Subcutaneous abdominal adipose tissue (tissue), 5 donors: ENCODE measurements around the gene DOCK9.

Source experiments
- H3K27ac ChIP-seq: one replicate; pipeline ENCODE4 v1.7.0; 2013; ENCODE audit warnings: low read depth, mild to moderate bottlenecking, inconsistent platforms, low read length, moderate library complexity
- H3K27me3 ChIP-seq, 5 donors: one replicate each; pipeline ENCODE4 v1.7.0; 2013; ENCODE audit warnings: low read length in 5 of 5, inconsistent platforms in 1 of 5; ENCODE audit not compliant: control insufficient read depth in 5 of 5, insufficient read depth in 4 of 5
- H3K36me3 ChIP-seq, 5 donors: one replicate each; pipeline ENCODE4 v1.7.0; 2013; ENCODE audit warnings: low read length in 5 of 5; ENCODE audit not compliant: control insufficient read depth in 5 of 5, insufficient read depth in 5 of 5
- H3K4me1 ChIP-seq, 5 donors: one replicate each; pipeline ENCODE4 v1.7.0; 2013; ENCODE audit warnings: low read length in 5 of 5, mild to moderate bottlenecking in 3 of 5, moderate library complexity in 1 of 5; ENCODE audit not compliant: control insufficient read depth in 5 of 5, insufficient read depth in 5 of 5
- H3K4me3 ChIP-seq, 5 donors: one replicate each; pipeline ENCODE4 v1.7.0; 2013; ENCODE audit warnings: low read length in 5 of 5, low read depth in 1 of 5
- H3K9ac ChIP-seq, 5 donors: one replicate each; pipeline ENCODE4 v1.7.0; 2013; ENCODE audit warnings: low read length in 5 of 5, mild to moderate bottlenecking in 4 of 5, moderate library complexity in 3 of 5
- H3K9me3 ChIP-seq, 5 donors: one replicate each; pipeline ENCODE4 v1.7.0; 2013; ENCODE audit warnings: low read length in 5 of 5; ENCODE audit not compliant: control insufficient read depth in 5 of 5
- donor health status: healthy.
- donor health status: healthy.
- donor health status: healthy.
- donor health status: healthy.
- donor health status: healthy.

DOCK9 gene

GRCh38 chr13:98826146-98826545, 151.7 kb downstream of the DOCK9 start:
- Histone ChIP-seq H3K9me3 (no peaks in the 10 kb centered on the region), H3K27ac (no peak overlapping the region), H3K4me1 (peaks cover 0 to 13% (median 11%) of the 10 kb centered on the region in 5 donors), H3K27me3 (no peaks in the 10 kb centered on the region), H3K4me3 (no peak overlapping the region), H3K9ac (no peak overlapping the region), H3K36me3 (peaks cover 4 to 68% (median 62%) of the 10 kb centered on the region in 5 donors)

- H3K36me3 ChIP-seq = peaks cover 4 to 63% (median 60%) of the 10 kb centered on the region in 5 donors
- peaks cover 0 to 17% (median 11%) of the 10 kb centered on the region in 5 donors for H3K4me1 ChIP-seq
- H3K4me3 ChIP-seq = no peak overlapping the region
- H3K9me3 ChIP-seq = no peaks in the 10 kb centered on the region
- no peak overlapping the region for H3K9ac ChIP-seq
- no peak overlapping the region for H3K27ac ChIP-seq
- no peaks in the 10 kb centered on the region for H3K27me3 ChIP-seq
These were observed 152.2 kb downstream of the DOCK9 start for GRCh38 chr13:98825659-98826058.

DNA sequence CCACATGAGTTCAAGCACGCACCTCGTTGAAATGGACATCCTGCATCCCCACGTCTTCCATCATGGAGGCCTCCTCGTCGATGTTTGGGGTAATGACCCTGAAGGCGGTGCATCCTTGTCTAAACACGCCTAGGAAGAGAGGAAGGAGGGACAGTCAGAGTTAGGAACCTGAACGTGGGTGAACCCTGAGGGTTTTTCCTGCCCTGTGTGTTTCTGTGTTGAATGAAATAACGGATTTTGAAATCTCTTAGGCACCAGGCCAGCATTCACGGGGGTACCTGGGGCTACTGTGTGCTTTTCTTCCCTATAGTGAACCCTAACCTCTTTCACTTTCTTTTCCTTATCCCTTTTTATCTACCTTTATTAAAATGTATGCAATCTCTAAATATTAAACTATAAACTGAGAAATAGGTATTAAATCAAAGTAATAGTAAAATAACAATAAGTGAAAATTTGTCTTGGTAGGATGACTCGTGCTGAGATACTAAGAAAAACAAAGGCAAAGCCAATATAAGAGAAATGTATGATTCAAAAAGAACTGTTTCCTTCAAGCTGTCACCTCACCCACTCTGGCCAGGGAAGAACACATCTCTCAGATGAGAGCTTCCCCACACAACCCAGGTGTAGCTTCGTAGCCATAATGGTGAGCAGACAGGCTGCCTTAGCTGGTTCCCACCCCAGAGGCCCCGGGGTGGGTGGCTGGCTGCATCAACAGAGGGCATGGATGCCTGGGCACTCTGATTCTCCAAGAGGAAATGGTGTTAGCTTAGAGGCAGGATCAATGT, 153.3 kb downstream of the DOCK9 start:
- H3K9ac ChIP-seq = no peak overlapping the region
- H3K9me3 ChIP-seq = no peaks in the 10 kb centered on the region
- H3K4me3 ChIP-seq = no peak overlapping the region
- peaks cover 0 to 17% (median 11%) of the 10 kb centered on the region in 5 donors for H3K4me1 ChIP-seq
- no peaks in the 10 kb centered on the region for H3K27me3 ChIP-seq
- H3K36me3 ChIP-seq = peaks cover 0 to 58% (median 56%) of the 10 kb centered on the region in 5 donors
- H3K27ac ChIP-seq = no peak overlapping the region

GRCh38 chr13:98823442-98823841, 154.4 kb downstream of the DOCK9 start:
- Histone ChIP-seq H3K9ac (no peak overlapping the region), H3K9me3 (no peaks in the 10 kb centered on the region), H3K36me3 (peaks cover 0 to 59% (median 51%) of the 10 kb centered on the region in 5 donors), H3K27me3 (no peaks in the 10 kb centered on the region), H3K4me3 (no peak overlapping the region), H3K27ac (no peak overlapping the region), H3K4me1 (peaks cover 0 to 17% (median 11%) of the 10 kb centered on the region in 5 donors)

GRCh38 chr13:98822225-98822606, 155.6 kb downstream of the DOCK9 start:
- Histone ChIP-seq H3K9ac (no peak overlapping the region), H3K27me3 (no peaks in the 10 kb centered on the region), H3K27ac (no peak overlapping the region), H3K4me3 (no peak overlapping the region), H3K36me3 (peaks cover 0 to 50% (median 42%) of the 10 kb centered on the region in 5 donors), H3K9me3 (no peaks in the 10 kb centered on the region), H3K4me1 (peaks cover 0 to 17% (median 11%) of the 10 kb centered on the region in 5 donors)

GRCh38 chr13:98821372-98822224, 156.3 kb downstream of the DOCK9 start:
- Histone ChIP-seq H3K27ac (no peak overlapping the region), H3K36me3 (peaks cover 0 to 49% (median 41%) of the 10 kb centered on the region in 5 donors), H3K4me3 (no peak overlapping the region), H3K9me3 (no peaks in the 10 kb centered on the region), H3K4me1 (peaks cover 0 to 17% (median 11%) of the 10 kb centered on the region in 5 donors), H3K9ac (no peak overlapping the region), H3K27me3 (no peaks in the 10 kb centered on the region)

DNA sequence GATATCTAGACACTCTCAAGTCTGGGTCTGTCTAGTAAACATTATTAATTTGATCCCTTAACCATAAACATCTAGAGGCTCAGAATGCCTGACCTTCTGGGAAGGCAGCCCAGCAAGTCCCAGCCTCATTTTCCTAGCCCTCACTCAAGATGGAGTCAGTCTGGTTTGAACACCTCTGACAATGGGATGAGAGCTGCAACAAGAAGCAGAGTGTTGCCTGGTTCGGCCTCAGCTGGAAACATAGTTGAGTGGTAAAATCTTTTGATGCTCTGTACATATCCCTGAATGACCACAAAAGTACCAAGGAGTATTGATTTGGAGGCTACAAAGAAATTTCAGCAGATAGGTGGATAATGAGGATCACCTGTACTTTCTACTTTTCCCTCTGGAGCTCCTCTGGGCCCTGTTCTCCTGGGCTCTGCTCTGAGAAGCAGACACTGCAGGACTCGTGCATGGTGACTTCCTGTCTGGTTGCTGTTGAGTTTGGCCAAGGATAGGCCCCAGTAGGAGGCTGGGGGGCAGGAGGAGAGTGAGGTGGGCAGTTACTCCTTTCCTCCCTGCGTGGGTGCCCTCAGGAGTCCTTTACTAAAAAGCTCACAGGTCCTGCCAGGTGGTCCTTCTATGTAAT, 157.0 kb downstream of the DOCK9 start:
- Histone ChIP-seq H3K9me3 (no peaks in the 10 kb centered on the region), H3K27me3 (no peaks in the 10 kb centered on the region), H3K27ac (no peak overlapping the region), H3K9ac (no peak overlapping the region), H3K4me1 (peaks cover 0 to 17% (median 11%) of the 10 kb centered on the region in 5 donors), H3K4me3 (no peak overlapping the region), H3K36me3 (peaks cover 0 to 48% (median 40%) of the 10 kb centered on the region in 5 donors)

GRCh38 chr13:98820300-98820699, 157.6 kb downstream of the DOCK9 start:
- H3K4me1 ChIP-seq = peaks cover 0 to 17% (median 11%) of the 10 kb centered on the region in 5 donors
- no peaks in the 10 kb centered on the region for H3K27me3 ChIP-seq
- H3K4me3 ChIP-seq = no peak overlapping the region
- peaks cover 0 to 45% (median 37%) of the 10 kb centered on the region in 5 donors for H3K36me3 ChIP-seq
- no peak overlapping the region for H3K27ac ChIP-seq
- no peak overlapping the region for H3K9ac ChIP-seq
- H3K9me3 ChIP-seq = no peaks in the 10 kb centered on the region

GRCh38 chr13:98819382-98820010, 158.4 kb downstream of the DOCK9 start:
- H3K4me1 ChIP-seq = peaks cover 0 to 17% (median 11%) of the 10 kb centered on the region in 5 donors
- no peaks in the 10 kb centered on the region for H3K9me3 ChIP-seq
- H3K27ac ChIP-seq = no peak overlapping the region
- no peak overlapping the region for H3K4me3 ChIP-seq
- H3K36me3 ChIP-seq = peaks cover 0 to 39% (median 31%) of the 10 kb centered on the region in 5 donors
- no peaks in the 10 kb centered on the region for H3K27me3 ChIP-seq
- no peak overlapping the region for H3K9ac ChIP-seq
